ENCODE measurements around the gene SORD. TPM values are rescaled to one million over a fixed set of nuclear protein-coding genes. Genes with fewer than 3 reads are reported as not detected.

The SORD gene
- total RNA-seq, 1 donor from 2014 or later = 300 TPM

DNA sequence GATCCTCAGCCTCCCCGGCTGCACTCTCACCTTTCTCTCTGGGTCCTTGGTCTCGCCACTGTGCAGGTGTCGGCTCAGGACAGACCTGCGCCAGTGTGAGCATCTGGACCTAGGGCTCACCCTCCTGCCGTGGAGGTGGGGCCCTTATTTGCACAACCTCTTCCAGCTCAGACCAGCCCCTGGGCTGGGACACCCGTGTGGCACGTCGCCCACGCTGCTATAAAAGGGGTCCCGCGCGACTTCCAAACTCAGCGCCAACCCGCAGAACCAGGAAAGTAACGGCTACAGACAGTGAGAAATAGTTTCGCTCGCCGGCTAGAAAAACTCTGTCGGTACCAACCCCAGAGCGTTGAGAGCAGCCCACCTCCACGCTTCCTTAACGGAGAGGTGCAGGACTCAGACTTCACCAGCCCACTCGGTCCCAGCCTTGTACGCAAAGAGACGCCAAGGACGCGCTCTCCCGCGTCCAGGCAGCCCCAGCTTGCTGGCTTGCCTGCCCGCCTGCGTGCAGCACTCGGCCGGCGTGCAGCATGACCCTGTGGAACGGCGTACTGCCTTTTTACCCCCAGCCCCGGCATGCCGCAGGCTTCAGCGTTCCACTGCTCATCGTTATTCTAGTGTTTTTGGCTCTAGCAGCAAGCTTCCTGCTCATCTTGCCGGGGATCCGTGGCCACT lies 91.2 kb downstream of the SORD start, which contains the start of the genes DUOX2 and DUOXA2:
Gene DUOX2, minus strand, starts transcription at position 97 of the 675 bp plus-strand sequence. CDS start 761 bp downstream, outside the sequence.
Gene DUOXA2, plus strand, starts transcription at position 251 of the 675 bp plus-strand sequence. Its CDS starts 280 bp downstream, at position 531.
- TF ChIP-seq, protein P1, sequence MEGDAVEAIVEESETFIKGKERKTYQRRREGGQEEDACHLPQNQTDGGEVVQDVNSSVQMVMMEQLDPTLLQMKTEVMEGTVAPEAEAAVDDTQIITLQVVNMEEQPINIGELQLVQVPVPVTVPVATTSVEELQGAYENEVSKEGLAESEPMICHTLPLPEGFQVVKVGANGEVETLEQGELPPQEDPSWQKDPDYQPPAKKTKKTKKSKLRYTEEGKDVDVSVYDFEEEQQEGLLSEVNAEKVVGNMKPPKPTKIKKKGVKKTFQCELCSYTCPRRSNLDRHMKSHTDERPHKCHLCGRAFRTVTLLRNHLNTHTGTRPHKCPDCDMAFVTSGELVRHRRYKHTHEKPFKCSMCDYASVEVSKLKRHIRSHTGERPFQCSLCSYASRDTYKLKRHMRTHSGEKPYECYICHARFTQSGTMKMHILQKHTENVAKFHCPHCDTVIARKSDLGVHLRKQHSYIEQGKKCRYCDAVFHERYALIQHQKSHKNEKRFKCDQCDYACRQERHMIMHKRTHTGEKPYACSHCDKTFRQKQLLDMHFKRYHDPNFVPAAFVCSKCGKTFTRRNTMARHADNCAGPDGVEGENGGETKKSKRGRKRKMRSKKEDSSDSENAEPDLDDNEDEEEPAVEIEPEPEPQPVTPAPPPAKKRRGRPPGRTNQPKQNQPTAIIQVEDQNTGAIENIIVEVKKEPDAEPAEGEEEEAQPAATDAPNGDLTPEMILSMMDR (IDR thresholded peaks at IDR 0.05; ENCODE audit: unreplicated experiment) = no peak
- no peak for DNase-seq (ENCODE audit: low spot score, unreplicated experiment)
- no peaks in the 10 kb centered on the region for H3K36me3 Mint-ChIP-seq (ENCODE audit: insufficient read depth)
- no peak within 1 kb of the TSS for H3K27ac Mint-ChIP-seq
- peak within 1 kb of the TSS; percentile 29 for H3K4me3 Mint-ChIP-seq (ENCODE audit: low read depth)
- H3K27me3 Mint-ChIP-seq = peaks cover 75% of the 10 kb centered on the region
- H3K4me1 Mint-ChIP-seq (ENCODE audit: low read depth) = peaks cover 16% of the 10 kb centered on the region
- no peaks in the 10 kb centered on the region for H3K9me3 Mint-ChIP-seq (ENCODE audit: low read depth)

DNA sequence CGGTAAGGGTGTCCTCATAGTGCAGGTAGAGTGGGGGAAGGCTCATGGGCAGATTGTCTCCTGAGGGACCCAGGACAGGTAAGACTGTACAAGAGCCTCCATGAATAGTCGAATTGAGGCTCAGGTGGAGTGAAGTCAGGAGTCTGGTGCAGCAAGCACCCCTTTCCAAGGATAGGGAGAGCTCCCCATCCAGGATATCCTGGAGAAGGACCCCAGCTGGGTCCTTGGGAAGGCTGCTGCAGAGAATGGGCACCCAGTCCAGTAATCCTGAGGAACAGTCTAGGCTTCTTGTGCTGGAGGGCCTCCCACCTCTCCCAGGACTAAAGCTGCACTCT lies 91.7 kb downstream of the SORD start:
- Mint-ChIP-seq H3K27ac (no peak overlapping the region), H3K4me3 (ENCODE audit: low read depth) (no peak overlapping the region), H3K4me1 (ENCODE audit: low read depth) (peaks cover 16% of the 10 kb centered on the region), H3K27me3 (peaks cover 75% of the 10 kb centered on the region), H3K36me3 (ENCODE audit: insufficient read depth) (no peaks in the 10 kb centered on the region), H3K9me3 (ENCODE audit: low read depth) (no peaks in the 10 kb centered on the region)
- TF ChIP-seq, protein P1 (IDR thresholded peaks at IDR 0.05; ENCODE audit: unreplicated experiment) = no peak
- no peak for DNase-seq (ENCODE audit: low spot score, unreplicated experiment)

DNA sequence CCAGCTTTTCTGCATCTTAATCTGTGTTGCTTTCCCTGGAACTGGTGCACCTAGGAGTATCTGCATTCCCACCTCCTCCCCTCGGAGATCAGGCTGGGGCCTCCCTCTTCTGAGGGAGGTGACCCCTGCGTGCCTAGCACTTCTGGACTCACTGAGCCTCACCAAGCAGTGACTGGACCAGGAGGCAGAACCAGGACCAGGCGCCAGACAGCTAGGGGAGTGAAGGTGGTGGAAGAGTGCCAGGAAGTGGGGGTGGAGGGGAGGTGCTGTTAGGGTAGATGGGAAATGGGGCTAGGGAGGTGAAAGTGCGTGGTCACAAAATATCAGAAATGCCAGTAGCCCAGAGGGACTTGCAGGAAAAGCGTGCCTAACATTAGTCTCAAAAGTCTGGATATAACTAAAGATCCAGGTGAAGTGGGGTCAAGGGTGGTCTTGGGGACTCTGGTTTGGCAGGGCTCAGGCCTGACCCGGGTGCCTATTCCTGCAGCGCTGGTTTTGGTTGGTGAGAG lies 92.4 kb downstream of the SORD start:
- Mint-ChIP-seq H3K4me1 (ENCODE audit: low read depth) (peaks cover 16% of the 10 kb centered on the region), H3K36me3 (ENCODE audit: insufficient read depth) (no peaks in the 10 kb centered on the region), H3K27ac (no peak overlapping the region), H3K4me3 (ENCODE audit: low read depth) (no peak overlapping the region), H3K9me3 (ENCODE audit: low read depth) (no peaks in the 10 kb centered on the region), H3K27me3 (peaks cover 72% of the 10 kb centered on the region)
- TF ChIP-seq, protein P1 (IDR thresholded peaks at IDR 0.05; ENCODE audit: unreplicated experiment) = no peak
- DNase-seq (ENCODE audit: low spot score, unreplicated experiment) = no peak

DNA sequence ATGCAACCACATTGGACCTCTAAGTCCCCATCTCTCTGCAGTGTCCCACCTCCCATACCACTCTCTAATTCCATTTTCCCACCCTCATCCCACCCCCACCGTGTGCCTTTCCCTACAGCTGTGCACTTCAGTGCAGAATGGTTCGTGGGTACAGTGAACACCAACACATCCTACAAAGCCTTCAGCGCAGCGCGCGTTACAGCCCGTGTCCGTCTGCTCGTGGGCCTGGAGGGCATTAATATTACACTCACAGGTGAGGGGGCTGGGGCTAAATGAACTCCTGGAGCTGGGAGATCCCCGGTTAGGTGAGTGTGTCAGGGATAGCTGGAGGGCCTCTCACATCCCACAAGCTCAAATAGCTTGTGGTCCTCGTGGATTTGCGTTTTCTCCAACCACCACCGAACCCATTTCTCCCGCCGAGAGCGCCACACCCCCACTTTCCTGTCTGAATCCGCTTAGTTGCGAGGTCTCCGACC lies 93.0 kb downstream of the SORD start:
- Mint-ChIP-seq H3K27ac (no peak overlapping the region), H3K27me3 (peaks cover 72% of the 10 kb centered on the region), H3K4me1 (ENCODE audit: low read depth) (peaks cover 16% of the 10 kb centered on the region), H3K4me3 (ENCODE audit: low read depth) (no peak overlapping the region), H3K9me3 (ENCODE audit: low read depth) (no peaks in the 10 kb centered on the region), H3K36me3 (ENCODE audit: insufficient read depth) (no peaks in the 10 kb centered on the region)
- TF ChIP-seq, protein P1 (IDR thresholded peaks at IDR 0.05; ENCODE audit: unreplicated experiment) = no peak
- DNase-seq (ENCODE audit: low spot score, unreplicated experiment) = no peak

DNA sequence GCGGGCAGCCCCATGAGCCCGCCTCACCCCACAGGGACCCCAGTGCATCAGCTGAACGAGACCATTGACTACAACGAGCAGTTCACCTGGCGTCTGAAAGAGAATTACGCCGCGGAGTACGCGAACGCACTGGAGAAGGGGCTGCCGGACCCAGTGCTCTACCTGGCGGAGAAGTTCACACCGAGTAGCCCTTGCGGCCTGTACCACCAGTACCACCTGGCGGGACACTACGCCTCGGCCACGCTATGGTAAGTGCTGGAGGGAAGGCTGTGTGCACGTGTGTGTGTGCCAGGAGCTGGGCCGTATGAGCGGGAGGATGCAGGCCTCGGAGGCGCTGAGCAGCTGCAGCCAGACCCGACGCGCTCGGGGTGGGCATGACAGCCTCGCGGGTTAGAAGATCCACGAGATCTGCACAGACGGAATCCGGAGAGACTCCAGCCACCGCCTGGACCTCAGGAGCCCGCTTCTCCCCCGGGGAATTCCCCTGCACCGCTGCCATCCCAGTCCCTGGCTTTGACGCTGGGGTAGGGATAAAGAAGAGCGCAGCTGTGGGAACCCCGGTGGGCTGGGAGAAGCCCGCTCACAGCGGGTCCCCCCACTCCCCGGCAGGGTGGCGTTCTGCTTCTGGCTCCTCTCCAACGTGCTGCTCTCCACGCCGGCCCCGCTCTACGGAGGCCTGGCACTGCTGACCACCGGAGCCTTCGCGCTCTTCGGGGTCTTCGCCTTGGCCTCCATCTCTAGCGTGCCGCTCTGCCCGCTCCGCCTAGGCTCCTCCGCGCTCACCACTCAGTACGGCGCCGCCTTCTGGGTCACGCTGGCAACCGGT lies 93.7 kb downstream of the SORD start:
- Mint-ChIP-seq H3K4me1 (ENCODE audit: low read depth) (peaks cover 16% of the 10 kb centered on the region), H3K4me3 (ENCODE audit: low read depth) (no peak overlapping the region), H3K9me3 (ENCODE audit: low read depth) (no peaks in the 10 kb centered on the region), H3K27ac (no peak overlapping the region), H3K27me3 (peaks cover 74% of the 10 kb centered on the region), H3K36me3 (ENCODE audit: insufficient read depth) (no peaks in the 10 kb centered on the region)
- TF ChIP-seq, protein P1 (IDR thresholded peaks at IDR 0.05; ENCODE audit: unreplicated experiment) = no peak
- DNase-seq (ENCODE audit: low spot score, unreplicated experiment) = no peak
